ENCODE measurements around the gene NDUFS7. TPM values are rescaled to one million over a fixed set of nuclear protein-coding genes. Genes with fewer than 3 reads are reported as not detected.

The NDUFS7 gene
- total RNA-seq, 1 experiment from 2014 or later = 83.4 TPM

DNA sequence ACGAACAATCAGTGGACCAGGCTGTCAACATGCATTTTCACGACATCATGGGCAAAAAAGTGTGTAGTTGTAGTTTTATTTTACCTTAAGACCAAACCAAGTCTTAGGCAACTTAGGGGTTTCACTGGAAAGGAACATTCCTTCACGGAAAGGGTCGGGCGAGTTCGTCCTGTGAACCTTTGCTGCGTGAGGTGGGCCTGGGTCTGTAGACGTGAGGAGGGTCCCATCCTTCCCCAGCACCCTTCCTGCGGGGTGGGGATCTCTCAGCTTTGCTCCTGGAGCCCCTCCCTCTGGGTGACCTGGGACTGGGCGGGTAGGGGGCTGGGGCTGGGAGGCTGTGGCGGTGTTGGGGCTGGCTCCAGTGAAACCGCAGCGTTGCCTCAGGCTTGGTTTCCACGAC lies 42.2 kb downstream of the NDUFS7 start:
- Histone ChIP-seq H3K27ac (no peak overlapping the region), H3K9me3 (replicated peaks) (no peaks in the 10 kb centered on the region; the same call in 1 of the 2 replicates), H3K4me3 (no peak overlapping the region), H3K27me3 (replicated peaks) (no peaks in the 10 kb centered on the region), H3K4me1 (replicated peaks) (no peaks in the 10 kb centered on the region), H3K36me3 (peaks cover 88% of the 10 kb centered on the region)
- no peak for DNase-seq (ENCODE audit: low read depth in 1 of 2, low spot score in 2 of 2)

DNA sequence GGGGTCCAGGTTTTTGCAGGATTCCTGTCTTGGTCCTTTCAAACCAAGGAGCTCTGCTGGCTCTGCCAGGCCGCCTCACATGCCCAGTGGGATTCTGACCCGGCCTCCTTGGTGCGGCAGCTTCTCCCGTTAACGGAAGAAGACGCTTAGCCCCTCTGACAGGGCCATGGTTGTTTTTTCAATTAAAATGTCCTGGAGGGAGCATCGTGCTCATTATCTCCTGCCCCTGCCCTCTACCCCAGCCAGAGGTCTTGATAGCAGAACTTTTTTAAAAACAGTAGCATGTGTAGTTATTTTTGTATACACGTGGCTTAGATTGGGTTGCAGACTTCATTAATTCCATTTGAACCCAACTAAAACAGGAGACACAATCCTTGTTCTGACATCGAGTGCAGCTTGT lies 43.0 kb downstream of the NDUFS7 start:
- Histone ChIP-seq H3K4me1 (replicated peaks) (no peaks in the 10 kb centered on the region), H3K27me3 (replicated peaks) (no peaks in the 10 kb centered on the region), H3K36me3 (peaks cover 85% of the 10 kb centered on the region), H3K9me3 (replicated peaks) (no peaks in the 10 kb centered on the region; the same call in 1 of the 2 replicates), H3K4me3 (no peak overlapping the region), H3K27ac (no peak overlapping the region)
- no peak for DNase-seq (ENCODE audit: low read depth in 1 of 2, low spot score in 2 of 2)

DNA sequence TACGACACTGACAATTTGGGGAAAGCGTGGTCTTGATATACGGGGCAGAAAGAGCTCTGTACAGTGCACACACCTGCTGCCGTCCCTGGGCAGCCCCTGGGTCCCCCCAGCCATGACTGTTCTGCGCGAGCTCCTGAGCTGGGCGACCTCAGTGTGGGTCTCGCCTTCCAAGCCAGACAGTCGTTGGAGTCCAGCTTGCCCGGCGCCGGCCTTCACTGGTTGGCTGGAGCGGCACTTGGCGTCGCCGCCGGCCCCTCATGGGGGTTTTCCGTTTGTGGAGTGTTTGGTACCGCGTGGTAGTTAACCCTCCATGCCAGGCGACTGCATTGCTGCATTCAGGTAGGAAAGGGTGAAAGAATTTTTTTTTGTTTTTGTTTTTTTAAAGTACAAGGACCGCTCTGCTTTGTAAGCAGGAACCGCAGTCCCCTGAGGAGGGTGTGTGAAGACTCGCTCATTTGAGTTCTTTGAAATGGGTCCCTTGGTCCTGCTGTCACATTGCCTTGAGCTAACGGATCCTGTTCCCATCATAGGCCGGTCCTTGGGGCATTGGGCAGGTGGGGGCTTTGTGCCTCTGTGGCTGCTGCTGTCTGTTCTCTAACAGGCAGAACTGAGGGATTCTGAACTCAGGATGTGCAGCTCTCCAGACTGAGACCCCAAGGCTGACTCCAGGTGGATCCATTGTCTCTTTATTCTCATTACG lies 43.7 kb downstream of the NDUFS7 start:
- Histone ChIP-seq H3K27me3 (replicated peaks) (no peaks in the 10 kb centered on the region), H3K9me3 (replicated peaks) (no peaks in the 10 kb centered on the region; the same call in 1 of the 2 replicates), H3K4me3 (no peak overlapping the region), H3K36me3 (peaks cover 85% of the 10 kb centered on the region), H3K27ac (no peak overlapping the region), H3K4me1 (replicated peaks) (no peaks in the 10 kb centered on the region)
- no peak for DNase-seq (ENCODE audit: low read depth in 1 of 2, low spot score in 2 of 2)

DNA sequence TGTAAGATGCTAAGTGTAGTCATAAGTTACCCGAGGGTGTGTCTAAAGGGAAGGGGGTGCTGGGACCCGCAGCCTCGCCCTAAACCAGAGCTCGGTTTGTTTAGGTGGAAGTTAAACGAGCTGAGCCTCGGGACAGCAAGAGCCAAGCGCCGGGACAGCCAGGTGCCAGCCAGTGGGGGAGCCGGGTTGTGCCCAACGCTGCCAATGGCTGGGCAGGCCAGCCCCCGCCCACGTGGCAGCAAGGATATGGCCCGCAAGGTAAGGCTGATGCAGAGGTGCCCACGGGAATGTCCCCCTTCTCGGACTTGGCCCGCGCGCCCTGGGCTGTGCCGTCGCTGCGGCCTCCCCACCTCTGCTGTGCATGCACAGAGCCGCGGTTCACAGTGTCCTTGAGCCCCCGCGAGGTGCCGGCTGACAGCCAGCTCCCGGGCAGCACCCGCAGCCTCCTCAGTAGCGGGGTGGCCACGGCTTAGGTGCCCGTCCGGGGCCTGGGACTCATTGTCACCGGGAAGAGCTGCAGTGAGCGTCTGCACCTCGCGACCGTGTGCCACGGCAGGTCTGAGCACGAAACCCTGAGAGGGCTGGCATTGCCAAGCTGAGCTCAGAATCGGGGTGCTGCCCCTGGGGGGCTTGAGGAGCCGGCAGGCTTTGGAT lies 45.2 kb downstream of the NDUFS7 start:
- no peak overlapping the region for H3K4me3 ChIP-seq
- H3K9me3 ChIP-seq (replicated peaks) = no peaks in the 10 kb centered on the region
- DNase-seq (ENCODE audit: low read depth in 1 of 2, low spot score in 2 of 2) = no peak
- H3K27ac ChIP-seq = no peak overlapping the region
- no peaks in the 10 kb centered on the region for H3K4me1 ChIP-seq (replicated peaks)
- peaks cover 85% of the 10 kb centered on the region for H3K36me3 ChIP-seq
- H3K27me3 ChIP-seq (replicated peaks) = no peaks in the 10 kb centered on the region

DNA sequence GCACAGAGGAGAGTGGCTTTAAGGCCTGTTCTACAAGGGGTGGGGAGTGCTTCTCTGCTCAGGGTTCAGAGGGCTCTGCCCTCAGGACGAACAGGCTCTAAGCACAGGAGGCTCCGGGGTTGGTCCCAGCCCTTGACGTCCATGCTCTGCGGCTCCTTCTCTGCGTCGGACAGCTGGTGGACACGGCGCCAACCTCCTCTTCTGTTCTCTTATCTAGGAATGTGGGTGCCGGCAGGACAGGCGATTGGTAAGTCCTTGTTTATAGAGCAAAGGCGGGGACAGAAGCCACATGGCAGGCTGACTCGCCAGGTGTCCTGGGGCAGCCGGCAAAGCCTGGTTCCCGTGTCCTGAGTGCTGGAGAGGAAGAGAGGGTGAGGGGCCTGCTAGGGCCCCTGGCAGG lies 46.0 kb downstream of the NDUFS7 start:
- DNase-seq (ENCODE audit: low read depth in 1 of 2, low spot score in 2 of 2) = no peak
- H3K27me3 ChIP-seq (replicated peaks) = no peaks in the 10 kb centered on the region
- peaks cover 88% of the 10 kb centered on the region for H3K36me3 ChIP-seq
- no peak overlapping the region for H3K27ac ChIP-seq
- no peaks in the 10 kb centered on the region for H3K4me1 ChIP-seq (replicated peaks)
- no peaks in the 10 kb centered on the region for H3K9me3 ChIP-seq (replicated peaks)
- no peak overlapping the region for H3K4me3 ChIP-seq

- H3K27me3 ChIP-seq (replicated peaks) = no peaks in the 10 kb centered on the region
- no peaks in the 10 kb centered on the region for H3K4me1 ChIP-seq (replicated peaks)
- no peak overlapping the region for H3K27ac ChIP-seq
- H3K9me3 ChIP-seq (replicated peaks) = no peaks in the 10 kb centered on the region
- H3K4me3 ChIP-seq = no peak overlapping the region
- DNase-seq (ENCODE audit: low read depth in 1 of 2, low spot score in 2 of 2) = no peak
- H3K36me3 ChIP-seq = peaks cover 84% of the 10 kb centered on the region
Observed at GRCh38 chr19:1430246-1430645, 46.5 kb downstream of the NDUFS7 start.

- no peaks in the 10 kb centered on the region for H3K4me1 ChIP-seq (replicated peaks)
- no peak overlapping the region for H3K4me3 ChIP-seq
- no peak overlapping the region for H3K27ac ChIP-seq
- no peaks in the 10 kb centered on the region for H3K9me3 ChIP-seq (replicated peaks)
- no peak for DNase-seq (ENCODE audit: low read depth in 1 of 2, low spot score in 2 of 2)
- H3K36me3 ChIP-seq = peaks cover 79% of the 10 kb centered on the region
- H3K27me3 ChIP-seq (replicated peaks) = no peaks in the 10 kb centered on the region
Observed at GRCh38 chr19:1431759-1432506, 48.2 kb downstream of the NDUFS7 start.

DNA sequence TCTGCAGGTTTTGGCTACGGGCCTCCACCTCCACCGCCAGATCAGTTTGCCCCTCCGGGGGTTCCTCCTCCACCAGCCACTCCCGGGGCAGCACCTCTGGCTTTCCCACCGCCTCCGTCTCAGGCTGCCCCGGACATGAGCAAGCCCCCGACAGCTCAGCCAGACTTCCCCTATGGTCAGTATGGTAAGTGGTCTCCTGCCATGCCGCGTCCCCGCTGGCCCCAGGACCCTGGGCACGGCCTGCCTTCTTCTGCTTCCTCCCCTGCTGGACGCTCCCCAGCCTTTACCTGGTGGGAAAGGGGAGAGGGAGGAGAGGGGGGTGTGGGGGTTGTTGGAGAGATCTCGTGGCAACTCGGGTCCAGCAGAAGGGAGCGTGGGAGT lies 48.8 kb downstream of the NDUFS7 start:
- DNase-seq (ENCODE audit: low read depth in 1 of 2, low spot score in 2 of 2) = no peak
- Histone ChIP-seq H3K27ac (no peak overlapping the region), H3K9me3 (replicated peaks) (no peaks in the 10 kb centered on the region), H3K36me3 (peaks cover 73% of the 10 kb centered on the region), H3K4me1 (replicated peaks) (no peaks in the 10 kb centered on the region), H3K27me3 (replicated peaks) (no peaks in the 10 kb centered on the region), H3K4me3 (no peak overlapping the region)

DNA sequence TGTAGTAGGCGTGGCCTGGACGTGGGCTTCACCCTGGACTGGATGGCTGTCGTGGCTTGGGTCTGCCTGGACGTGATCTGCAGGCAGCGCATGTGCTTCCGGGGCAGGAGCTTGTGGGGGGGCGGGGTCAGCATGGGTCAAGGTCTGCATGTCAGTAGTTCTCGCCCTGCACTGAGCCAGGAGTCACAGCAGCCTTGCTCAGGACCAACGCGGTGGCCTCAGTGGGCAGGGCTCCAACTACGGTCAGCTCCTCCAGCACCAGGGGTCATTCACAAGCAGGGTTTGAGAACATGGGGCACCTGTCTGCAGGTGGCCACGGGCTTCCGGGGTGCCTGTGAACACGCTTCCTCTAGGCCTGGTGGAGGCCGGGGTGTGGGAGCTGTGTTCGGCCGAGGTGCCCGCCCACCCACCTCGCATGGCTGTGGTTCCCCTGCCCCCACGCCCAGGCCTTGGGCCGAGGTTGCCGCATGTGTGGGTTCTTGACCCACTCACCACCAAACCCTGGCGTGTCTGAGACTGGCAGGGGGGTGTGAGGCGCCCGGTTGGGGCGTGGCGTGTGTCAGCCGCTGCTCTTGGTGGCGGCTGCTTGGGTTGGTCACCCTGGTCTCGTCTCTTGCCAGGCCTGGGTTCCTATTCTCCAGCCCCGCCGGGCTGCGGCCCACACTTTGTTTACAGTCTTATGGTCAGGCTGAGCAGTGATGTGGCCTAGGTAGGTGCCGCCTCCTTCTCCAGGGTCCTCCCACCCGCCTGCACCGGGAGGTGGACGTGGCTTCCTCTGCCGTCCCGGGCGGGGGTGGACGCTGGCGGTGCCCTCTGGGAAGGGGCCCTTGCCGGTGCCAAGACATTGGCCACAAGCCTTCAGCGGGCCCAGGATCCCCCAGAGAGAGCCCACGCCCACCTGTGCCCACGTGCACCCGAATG lies 49.7 kb downstream of the NDUFS7 start:
- H3K27ac ChIP-seq = no peak overlapping the region
- DNase-seq (ENCODE audit: low read depth in 1 of 2, low spot score in 2 of 2) = no peak
- peaks cover 67% of the 10 kb centered on the region for H3K36me3 ChIP-seq

DNA sequence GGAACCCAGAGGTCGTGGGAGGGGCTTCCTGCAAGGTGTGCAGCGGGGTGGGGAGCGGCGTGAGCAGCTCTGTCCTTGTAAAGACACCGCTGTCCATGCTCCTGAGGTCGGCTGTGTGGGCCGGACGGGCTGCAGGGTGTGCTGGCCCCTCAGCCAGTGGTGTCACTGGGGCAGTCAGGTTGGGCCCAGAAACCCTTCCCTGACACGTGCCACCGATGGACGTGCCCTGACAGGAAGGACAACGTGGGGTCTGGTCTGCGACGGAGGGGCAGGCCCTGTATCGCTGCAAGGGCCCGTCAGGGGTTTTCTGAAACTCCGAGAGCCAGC lies 50.3 kb downstream of the NDUFS7 start:
- H3K27me3 ChIP-seq (replicated peaks) = no peaks in the 10 kb centered on the region
- peaks cover 67% of the 10 kb centered on the region for H3K36me3 ChIP-seq
- H3K4me1 ChIP-seq (replicated peaks) = 0 out of 2 replicates have a peak, but pooled peaks cover 4% of the 10 kb centered on the region
- no peak for DNase-seq (ENCODE audit: low read depth in 1 of 2, low spot score in 2 of 2)
- H3K4me3 ChIP-seq = no peak overlapping the region
- H3K9me3 ChIP-seq (replicated peaks) = no peaks in the 10 kb centered on the region
- no peak overlapping the region for H3K27ac ChIP-seq

More for the DNA sequence above, 49.7 kb downstream of the NDUFS7 start:
- Histone ChIP-seq H3K4me3 (no peak overlapping the region), H3K9me3 (replicated peaks) (no peaks in the 10 kb centered on the region), H3K27me3 (replicated peaks) (no peaks in the 10 kb centered on the region), H3K4me1 (replicated peaks) (0 out of 2 replicates have a peak, but pooled peaks cover 4% of the 10 kb centered on the region)

GRCh38 chr19:1434577-1435060 lies 50.9 kb downstream of the NDUFS7 start:
- H3K27me3 ChIP-seq (replicated peaks) = no peaks in the 10 kb centered on the region
- H3K36me3 ChIP-seq = peaks cover 67% of the 10 kb centered on the region
- H3K4me1 ChIP-seq (replicated peaks) = peaks cover 8% of the 10 kb centered on the region
- H3K4me3 ChIP-seq = no peak overlapping the region
- DNase-seq (ENCODE audit: low read depth in 1 of 2, low spot score in 2 of 2) = no peak
- H3K9me3 ChIP-seq (replicated peaks) = no peaks in the 10 kb centered on the region
- H3K27ac ChIP-seq = no peak overlapping the region

- no peaks in the 10 kb centered on the region for H3K9me3 ChIP-seq (replicated peaks)
- H3K36me3 ChIP-seq = peaks cover 69% of the 10 kb centered on the region
- H3K27me3 ChIP-seq (replicated peaks) = no peaks in the 10 kb centered on the region
- no peak overlapping the region for H3K27ac ChIP-seq
- peaks cover 12% of the 10 kb centered on the region for H3K4me1 ChIP-seq (replicated peaks)
- H3K4me3 ChIP-seq = no peak overlapping the region
- DNase-seq (ENCODE audit: low read depth in 1 of 2, low spot score in 2 of 2) = no peak
Observed at GRCh38 chr19:1435378-1435989, 51.8 kb downstream of the NDUFS7 start.

- Histone ChIP-seq H3K4me1 (replicated peaks) (peaks cover 12% of the 10 kb centered on the region), H3K9me3 (replicated peaks) (no peaks in the 10 kb centered on the region), H3K4me3 (peak overlapping the region; percentile 97), H3K27me3 (replicated peaks) (no peaks in the 10 kb centered on the region), H3K27ac (0 out of 2 replicates have a peak overlapping the region, but pooled peaks have one; percentile 95), H3K36me3 (peaks cover 76% of the 10 kb centered on the region)
- DNase-seq (ENCODE audit: low read depth in 1 of 2, low spot score in 2 of 2) = no peak
Observed at GRCh38 chr19:1437609-1438008, 53.9 kb downstream of the NDUFS7 start.
